Pancreas (tissue), 10 donors: ENCODE measurements around the gene DPF3. TPM values are rescaled to one million over a fixed set of nuclear protein-coding genes. Genes with fewer than 3 reads are reported as not detected.

Experiments used
- ATAC-seq, 4 donors: fragments of 200-7000 bp; cut with Tn5 transposase; one replicate each; pipeline versions ENCODE4 v1.8.0 to v1.9.1; 2020; ENCODE audit warnings: mild to moderate bottlenecking in 4 of 4, moderate library complexity in 4 of 4
- DNase-seq, 6 donors: peaks; one replicate each; pipeline ENCODE4 v3.0.0-alpha.2; 2020
- FAIRE-seq: peaks from 2 replicates; lab custom pipeline; 2012; peaks lifted over from hg19 to GRCh38; lab: Jason Lieb, UNC
- H3K27ac ChIP-seq, 4 donors: fragments of 200-600 bp; sonication (generic); 1 replicate in 3 of 4; 2 replicates in 1 of 4; pipeline versions ENCODE4 v1.5.0 to v1.8.0; 2020
- H3K27me3 ChIP-seq, 4 donors: fragments of 200-600 bp; one replicate each; pipeline ENCODE4 v1.8.0; 2021
- H3K36me3 ChIP-seq, 3 donors: fragments of 200-600 bp; sonication (generic) in 1 of 3; one replicate each; pipeline versions ENCODE4 v1.5.0 to v1.8.0; 2020 to 2021
- H3K4me1 ChIP-seq, 3 donors: fragments of 200-600 bp; one replicate each; pipeline ENCODE4 v1.8.0; 2021
- H3K4me3 ChIP-seq, 4 donors: fragments of 200-600 bp; sonication (generic) in 2 of 4; one replicate each; pipeline versions ENCODE4 v1.5.0 to v1.8.0; 2020 to 2021
- H3K9me3 ChIP-seq, 4 donors: fragments of 200-600 bp; one replicate each; pipeline ENCODE4 v1.8.0; 2021
- WGBS, 2 donors: extraction: QIAGEN DNeasy Blood & Tissue Kit; methylation state at CpG; one replicate each; pipeline ENCODE4 v1.1.7; 2013; 5-methylcytosine and 5-hydroxymethylcytosine counted together
- intact Hi-C, 3 donors: fragments of 100-400 bp; cut with DNase I; formaldehyde crosslinking; loops; one replicate each; pipeline versions ENCODE4 v1.11.1 to v1.14.2; 2022
- polyA plus RNA-seq, 2 donors: library from polyadenylated mRNA; stranded (reverse); fragments of 200-250 nt; gene quantifications; one replicate each; pipeline ENCODE4 v1.2.3, GENCODE V29; 2013
- total RNA-seq, 6 donors: library from RNA; stranded (reverse); fragmentation: NEBNext Ultra II Directional in 4 of 6; extraction: Animal tissue kit (Norgen Biotek cat#: 25700) in 4 of 6; gene quantifications; one replicate each; pipeline versions ENCODE4 v1.2.1 to v1.2.4, GENCODE V29; 2021 to 2023
- TF ChIP-seq, protein P1 (sequence below), 4 donors: fragments of 200-600 bp; sonication (generic) in 3 of 4; IDR thresholded peaks; one replicate each; pipeline versions ENCODE4 v1.5.0 to v1.8.0; 2021; ENCODE audit warnings: antibody characterized with exemption in 4 of 4
- donor health status: healthy with polysubstance abuse.
- donor health status: DM: no; HTN: no; CAD: no; lungs with moderate emphysema.
- donor health status: DM: no; HTN: no; CAD: no.
- donor health status: control.
- donor health status: control.
- donor health status: Bipolar disorder and iron deficiency.
- donor health status: DM: yes; HTN: yes; CAD: no.
- donor health status: DM: no; HTN: no; CAD: no.
- donor health status: DM: no; HTN: no; CAD: no.
- donor health status: DM: yes; HTN: yes; CAD: no.

The DPF3 gene
- total and polyA plus RNA-seq, 8 donors, result 0.14 to 1.3 (median 0.86) TPM

DNA sequence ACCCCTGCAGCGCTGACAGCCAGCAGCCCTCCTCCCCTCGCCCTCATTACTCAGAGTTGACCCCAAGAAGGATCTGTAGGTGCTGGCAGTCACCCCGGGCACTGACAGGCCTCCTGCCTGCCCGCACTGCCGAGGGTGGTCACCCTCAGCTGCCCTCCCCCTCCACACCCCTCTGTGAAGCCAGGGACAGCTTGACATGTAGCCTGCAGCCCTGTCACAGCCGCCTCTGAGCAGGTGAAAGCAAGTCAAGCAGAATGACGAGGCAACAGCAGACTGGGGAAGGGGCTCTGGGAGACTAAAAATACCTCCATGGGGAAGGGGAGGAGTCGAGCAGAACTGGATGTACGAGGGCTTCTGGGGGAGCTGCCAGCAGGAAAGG, 178.1 kb downstream of the DPF3 start:
- Histone ChIP-seq H3K9me3 (no peaks in the 10 kb centered on the region), H3K27me3 (no peaks in the 10 kb centered on the region), H3K4me1 (no peaks in the 10 kb centered on the region), H3K27ac (no peak overlapping the region), H3K4me3 (no peak overlapping the region), H3K36me3 (no peaks in the 10 kb centered on the region)
- WGBS, 2 donors, result 60 to 67% methylated on average over 9 of the region's 9 CpGs
- no peak for DNase-seq
- no peak for ATAC-seq
- intact Hi-C loops, result no loop called here
- TF ChIP-seq, protein P1, sequence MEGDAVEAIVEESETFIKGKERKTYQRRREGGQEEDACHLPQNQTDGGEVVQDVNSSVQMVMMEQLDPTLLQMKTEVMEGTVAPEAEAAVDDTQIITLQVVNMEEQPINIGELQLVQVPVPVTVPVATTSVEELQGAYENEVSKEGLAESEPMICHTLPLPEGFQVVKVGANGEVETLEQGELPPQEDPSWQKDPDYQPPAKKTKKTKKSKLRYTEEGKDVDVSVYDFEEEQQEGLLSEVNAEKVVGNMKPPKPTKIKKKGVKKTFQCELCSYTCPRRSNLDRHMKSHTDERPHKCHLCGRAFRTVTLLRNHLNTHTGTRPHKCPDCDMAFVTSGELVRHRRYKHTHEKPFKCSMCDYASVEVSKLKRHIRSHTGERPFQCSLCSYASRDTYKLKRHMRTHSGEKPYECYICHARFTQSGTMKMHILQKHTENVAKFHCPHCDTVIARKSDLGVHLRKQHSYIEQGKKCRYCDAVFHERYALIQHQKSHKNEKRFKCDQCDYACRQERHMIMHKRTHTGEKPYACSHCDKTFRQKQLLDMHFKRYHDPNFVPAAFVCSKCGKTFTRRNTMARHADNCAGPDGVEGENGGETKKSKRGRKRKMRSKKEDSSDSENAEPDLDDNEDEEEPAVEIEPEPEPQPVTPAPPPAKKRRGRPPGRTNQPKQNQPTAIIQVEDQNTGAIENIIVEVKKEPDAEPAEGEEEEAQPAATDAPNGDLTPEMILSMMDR (IDR thresholded peaks at IDR 0.05), result no peak
- no peak for FAIRE-seq

DNA sequence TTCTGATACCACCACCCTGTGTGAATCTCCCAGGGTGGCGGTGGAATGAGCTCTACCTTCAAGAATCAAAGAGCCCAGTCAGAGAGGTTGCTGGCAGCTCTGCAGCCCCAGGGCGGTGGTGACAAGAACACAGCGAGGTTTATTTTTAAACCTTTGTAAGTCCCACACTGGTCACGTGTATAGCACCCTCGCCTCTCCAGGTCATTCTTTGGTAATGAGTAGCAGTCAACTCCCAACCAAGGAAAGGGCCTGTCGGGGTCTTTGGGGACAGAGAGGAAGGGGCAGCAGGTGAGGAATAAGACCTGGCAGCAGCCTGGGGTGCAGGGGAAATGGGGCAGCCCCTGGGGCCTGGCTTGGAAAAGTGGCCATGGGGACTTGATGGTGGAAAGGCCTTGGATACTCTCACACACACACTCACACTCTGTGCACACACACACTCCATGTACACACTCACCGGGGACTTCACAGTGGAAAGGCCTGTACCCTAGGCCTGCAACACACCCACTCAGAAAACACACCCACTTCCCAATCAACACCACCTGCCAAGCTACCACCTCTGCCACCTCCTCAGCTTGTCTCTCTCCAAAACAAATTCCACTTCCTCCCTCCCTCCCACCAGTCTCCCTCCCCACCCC, 178.6 kb downstream of the DPF3 start:
- peak in 1 of 4 donors; percentile 18 for ATAC-seq
- intact Hi-C loops, result no loop called here
- FAIRE-seq, result no peak
- Histone ChIP-seq H3K9me3 (no peaks in the 10 kb centered on the region), H3K4me3 (no peak overlapping the region), H3K36me3 (no peaks in the 10 kb centered on the region), H3K27ac (no peak overlapping the region), H3K4me1 (no peaks in the 10 kb centered on the region), H3K27me3 (no peaks in the 10 kb centered on the region)
- TF ChIP-seq, protein P1 (IDR thresholded peaks at IDR 0.05), result no peak
- 72 to 80% methylated on average over 7 of the region's 7 CpGs for WGBS, 2 donors
- no peak for DNase-seq

DNA sequence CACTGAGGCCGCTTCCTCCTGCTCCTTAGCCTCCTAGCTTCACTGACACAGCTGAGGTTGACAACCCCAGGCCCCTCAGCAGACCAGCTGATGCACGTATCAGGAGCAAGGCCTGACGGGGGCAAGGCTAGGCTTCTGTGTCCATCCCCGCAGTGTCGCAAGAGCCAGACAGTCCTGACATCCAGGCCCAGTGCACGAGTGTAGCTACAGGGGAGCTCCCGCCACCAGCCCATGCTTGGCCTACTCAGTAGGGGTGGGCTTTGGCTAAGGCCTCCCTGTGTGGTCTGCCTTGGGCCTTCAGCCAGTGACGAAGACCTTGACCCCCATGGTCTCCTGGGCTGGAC, 179.1 kb downstream of the DPF3 start:
- Histone ChIP-seq H3K4me1 (no peaks in the 10 kb centered on the region), H3K27me3 (no peaks in the 10 kb centered on the region), H3K9me3 (no peaks in the 10 kb centered on the region), H3K4me3 (no peak overlapping the region), H3K36me3 (no peaks in the 10 kb centered on the region), H3K27ac (no peak overlapping the region)
- no peak for DNase-seq
- no peak for ATAC-seq
- FAIRE-seq, result no peak
- WGBS, 2 donors, result 80 to 84% methylated on average over 8 of the region's 8 CpGs
- TF ChIP-seq, protein P1 (IDR thresholded peaks at IDR 0.05), result no peak
- intact Hi-C loops, result no loop called here

DNA sequence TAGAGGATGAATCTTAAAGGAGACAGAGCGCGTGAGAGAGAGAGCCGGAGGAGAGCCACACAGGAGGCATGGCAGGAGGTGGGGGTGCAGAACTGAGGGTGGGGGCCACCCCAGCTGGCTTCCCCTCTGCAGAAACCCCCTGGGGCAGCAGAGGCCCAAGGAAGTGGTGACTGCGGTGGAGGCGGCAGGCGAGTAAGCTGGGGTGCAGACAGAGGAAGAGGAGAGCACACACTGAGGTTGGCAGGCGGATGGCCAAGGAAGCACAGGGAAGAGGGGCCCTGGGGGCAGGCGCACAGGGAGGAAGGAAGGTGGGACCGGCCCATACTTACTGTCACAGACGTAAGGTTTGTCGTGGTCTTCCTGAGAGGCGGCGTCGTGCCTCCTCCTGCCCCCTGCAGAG, 179.8 kb downstream of the DPF3 start:
- Histone ChIP-seq H3K4me3 (no peak overlapping the region), H3K36me3 (no peaks in the 10 kb centered on the region), H3K27ac (no peak overlapping the region), H3K27me3 (no peaks in the 10 kb centered on the region), H3K4me1 (no peaks in the 10 kb centered on the region), H3K9me3 (no peaks in the 10 kb centered on the region)
- intact Hi-C loops, result no loop called here
- TF ChIP-seq, protein P1 (IDR thresholded peaks at IDR 0.05), result no peak
- no peak for ATAC-seq
- no peak for FAIRE-seq
- WGBS, 2 donors, result 91 to 93% methylated on average over 14 of the region's 14 CpGs
- no peak for DNase-seq

DNA sequence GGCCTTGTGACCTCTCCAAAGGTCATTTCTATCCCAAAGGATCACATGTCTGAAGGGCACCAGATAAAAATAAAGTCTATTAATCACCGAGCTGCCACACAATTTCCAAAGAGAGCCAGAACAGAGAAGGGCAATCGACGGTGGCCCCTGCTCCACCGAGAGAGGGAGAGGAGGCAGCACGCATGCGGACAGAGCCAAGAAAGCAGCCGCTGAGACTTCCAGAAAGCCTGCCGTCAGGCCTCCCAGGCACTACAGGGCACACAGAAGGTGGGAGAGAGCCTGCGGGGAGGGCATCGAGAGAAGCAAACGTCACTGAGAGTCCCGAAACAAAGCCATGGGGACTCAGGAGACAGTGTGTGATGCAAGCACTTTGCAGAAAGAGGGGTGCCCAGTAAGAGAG, 182.0 kb downstream of the DPF3 start:
- FAIRE-seq, result no peak
- intact Hi-C loops, result no loop called here
- H3K4me1 ChIP-seq, result no peaks in the 10 kb centered on the region

More for the DNA sequence above, 182.0 kb downstream of the DPF3 start:
- H3K9me3 ChIP-seq, result no peaks in the 10 kb centered on the region
- H3K36me3 ChIP-seq, result no peaks in the 10 kb centered on the region
- 81 to 85% methylated on average over 12 of the region's 12 CpGs for WGBS, 2 donors
- H3K27ac ChIP-seq, result no peak overlapping the region
- no peak overlapping the region for H3K4me3 ChIP-seq
- ATAC-seq (no peak), DNase-seq (no peak)
- TF ChIP-seq, protein P1 (IDR thresholded peaks at IDR 0.05), result no peak
- H3K27me3 ChIP-seq, result no peaks in the 10 kb centered on the region
